Dedifferentiated amniotic fluid mesenchymal stem cell (primary cell): ENCODE measurements around the gene BTF3L4.
A peak's percentile ranks its signal among the peaks of the same experiment; 100 is the strongest.

ENCODE experiments used
- DNase-seq: peaks from one replicate; pipeline ENCODE4 v3.0.0-alpha.2; 2016; ENCODE audit errors: extremely low spot score

BTF3L4 gene

GRCh38 chr1:52123622-52124021 lies 67.5 kb downstream of the BTF3L4 start:
- no peak for DNase-seq

- no peak for DNase-seq
These were observed 69.8 kb downstream of the BTF3L4 start for GRCh38 chr1:52125736-52126359.

- DNase-seq: peak; percentile 73
These were observed 71.4 kb downstream of the BTF3L4 start for GRCh38 chr1:52127181-52128180.

GRCh38 chr1:52139817-52140540 lies 83.9 kb downstream of the BTF3L4 start:
- DNase-seq: peak; percentile 46
